Fibroblast of mammary gland (primary cell): ENCODE data around the gene TSPYL6.
"Not testable (repeated sequence)": the region's sequence is repeated elsewhere in the genome, so short reads cannot be mapped to it uniquely, and the experiment has no call there.

Experiments
- DNase-seq: peaks from one replicate; pipeline ENCODE4 v3.0.0-alpha.2; 2010; ENCODE audit warnings: low read depth
- H3K4me3 ChIP-seq: 2 replicates; pipeline ENCODE4 v1.5.1; 2011; ENCODE audit warnings: low read depth, mild to moderate bottlenecking, low read length, moderate library complexity; ENCODE audit not compliant: control insufficient read depth
- TF ChIP-seq, protein P1 (sequence below): conservative IDR thresholded peaks from 2 replicates; pipeline ENCODE4 v1.5.1; 2011; ENCODE audit warnings: low read depth, low read length, inconsistent platforms; ENCODE audit not compliant: control insufficient read depth, insufficient read depth

Gene TSPYL6

GRCh38 chr2:54271843-54272627 is 16.0 kb upstream of the TSPYL6 start:
- no peak for DNase-seq
- TF ChIP-seq, protein P1, sequence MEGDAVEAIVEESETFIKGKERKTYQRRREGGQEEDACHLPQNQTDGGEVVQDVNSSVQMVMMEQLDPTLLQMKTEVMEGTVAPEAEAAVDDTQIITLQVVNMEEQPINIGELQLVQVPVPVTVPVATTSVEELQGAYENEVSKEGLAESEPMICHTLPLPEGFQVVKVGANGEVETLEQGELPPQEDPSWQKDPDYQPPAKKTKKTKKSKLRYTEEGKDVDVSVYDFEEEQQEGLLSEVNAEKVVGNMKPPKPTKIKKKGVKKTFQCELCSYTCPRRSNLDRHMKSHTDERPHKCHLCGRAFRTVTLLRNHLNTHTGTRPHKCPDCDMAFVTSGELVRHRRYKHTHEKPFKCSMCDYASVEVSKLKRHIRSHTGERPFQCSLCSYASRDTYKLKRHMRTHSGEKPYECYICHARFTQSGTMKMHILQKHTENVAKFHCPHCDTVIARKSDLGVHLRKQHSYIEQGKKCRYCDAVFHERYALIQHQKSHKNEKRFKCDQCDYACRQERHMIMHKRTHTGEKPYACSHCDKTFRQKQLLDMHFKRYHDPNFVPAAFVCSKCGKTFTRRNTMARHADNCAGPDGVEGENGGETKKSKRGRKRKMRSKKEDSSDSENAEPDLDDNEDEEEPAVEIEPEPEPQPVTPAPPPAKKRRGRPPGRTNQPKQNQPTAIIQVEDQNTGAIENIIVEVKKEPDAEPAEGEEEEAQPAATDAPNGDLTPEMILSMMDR: no peak
- H3K4me3 ChIP-seq: no peak overlapping the region

- no peak for DNase-seq
- no peak overlapping the region for H3K4me3 ChIP-seq
- TF ChIP-seq, protein P1: no peak
Observed at GRCh38 chr2:54271189-54271588, 15.2 kb upstream of the TSPYL6 start.

DNA sequence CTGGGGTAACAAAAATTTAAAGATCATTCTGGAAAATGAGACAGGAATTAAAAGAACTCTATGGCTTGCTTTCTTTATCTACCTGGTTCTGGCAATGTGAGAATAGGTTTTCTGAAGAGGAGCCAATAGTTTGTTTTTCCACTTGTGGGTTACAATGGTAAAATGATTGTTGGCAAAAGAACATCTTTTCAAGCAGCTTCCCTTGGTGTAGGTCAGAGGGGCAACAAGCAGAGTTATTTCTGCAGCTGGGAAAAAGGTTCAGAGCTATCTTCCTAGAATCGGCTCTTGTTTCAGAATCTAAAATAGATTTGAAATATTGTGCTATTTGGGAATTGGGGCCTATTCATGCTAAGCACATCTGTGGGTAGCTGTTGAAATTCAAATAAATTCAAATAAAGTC is 11.5 kb upstream of the TSPYL6 start:
- TF ChIP-seq, protein P1: no peak
- DNase-seq: no peak

GRCh38 chr2:54265081-54265480 is 9.1 kb upstream of the TSPYL6 start:
- DNase-seq, H3K4me3 ChIP-seq: not testable (repeated sequence)

More for the DNA sequence above, 11.5 kb upstream of the TSPYL6 start:
- H3K4me3 ChIP-seq: no peak overlapping the region

GRCh38 chr2:54262015-54262765 is 6.2 kb upstream of the TSPYL6 start:
- TF ChIP-seq, protein P1: no peak
- no peak for DNase-seq
- H3K4me3 ChIP-seq: no peak overlapping the region

DNA sequence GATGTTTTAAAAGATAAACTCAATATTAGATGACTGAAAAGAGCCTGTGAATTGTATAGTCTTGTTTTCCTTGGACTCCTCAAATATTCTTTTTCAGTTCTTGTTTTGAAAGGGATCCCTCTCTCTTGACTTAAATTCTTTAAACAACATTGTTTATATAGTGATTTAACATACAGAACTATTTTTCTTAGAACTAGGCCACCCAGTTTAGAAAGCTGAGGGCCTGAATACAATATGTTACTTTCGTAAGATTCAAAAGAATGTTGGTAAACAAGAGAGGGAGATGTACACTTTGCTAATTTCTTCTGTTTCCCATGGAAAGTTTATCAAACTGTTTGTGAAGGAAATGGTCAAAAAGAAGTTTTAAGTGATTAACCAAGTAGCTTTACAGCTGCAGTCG is 5.5 kb upstream of the TSPYL6 start:
- DNase-seq: no peak
- no peak overlapping the region for H3K4me3 ChIP-seq
- TF ChIP-seq, protein P1: no peak

GRCh38 chr2:54260241-54260595 is 4.2 kb upstream of the TSPYL6 start:
- H3K4me3 ChIP-seq: no peak overlapping the region
- DNase-seq: no peak
- TF ChIP-seq, protein P1: no peak
